ENCODE data around the gene TNFRSF6B.

- no peak for TF ChIP-seq CTCF (conservative IDR thresholded peaks at IDR 0.05; ENCODE audit: low read length)
- TF ChIP-seq EZH2phosphoT487 (IDR thresholded peaks at IDR 0.05; ENCODE audit: borderline replicate concordance, low read depth, low read length), result no peak
Measured at GRCh38 chr20:63731410-63731809, 35.0 kb downstream of the TNFRSF6B start.

All from OCI-LY7 (cell line).